ENCODE data around the gene TMEM11. TPM values are rescaled to one million over a fixed set of nuclear protein-coding genes. Genes with fewer than 3 reads are reported as not detected.
"Not testable (repeated sequence)": the region's sequence is repeated elsewhere in the genome, so short reads cannot be mapped to it uniquely, and the experiment has no call there.

Gene TMEM11
- total RNA-seq, 1 donor from 2014 or later, result 31.6 TPM

DNA sequence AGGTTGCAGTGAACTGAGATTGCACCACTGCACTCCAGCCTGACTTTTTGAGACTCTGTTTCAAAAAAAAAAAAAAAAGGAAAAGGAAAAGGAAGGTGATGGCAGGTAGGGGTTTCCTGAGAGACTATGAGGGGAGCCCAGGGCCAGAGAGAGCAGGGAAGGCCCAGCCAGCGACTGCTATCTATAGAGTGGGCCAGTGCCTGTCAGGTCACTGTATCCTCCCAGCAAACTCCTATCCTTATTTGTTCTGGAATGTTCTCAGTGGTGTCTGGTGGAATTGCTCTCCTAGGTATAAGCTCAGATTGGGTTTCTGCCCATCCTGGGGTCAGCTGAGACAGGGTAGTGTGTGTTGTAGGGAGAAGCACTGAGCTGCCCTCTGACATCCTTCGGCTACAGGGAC, 14.9 kb upstream of the TMEM11 start:
- H3K4me3 ChIP-seq (ENCODE audit: insufficient read depth, low read depth, low read length), result no peak overlapping the region
- TF ChIP-seq EZH2 (IDR thresholded peaks at IDR 0.05; ENCODE audit: insufficient read depth, low read length), result no peak
- TF ChIP-seq, protein P1, sequence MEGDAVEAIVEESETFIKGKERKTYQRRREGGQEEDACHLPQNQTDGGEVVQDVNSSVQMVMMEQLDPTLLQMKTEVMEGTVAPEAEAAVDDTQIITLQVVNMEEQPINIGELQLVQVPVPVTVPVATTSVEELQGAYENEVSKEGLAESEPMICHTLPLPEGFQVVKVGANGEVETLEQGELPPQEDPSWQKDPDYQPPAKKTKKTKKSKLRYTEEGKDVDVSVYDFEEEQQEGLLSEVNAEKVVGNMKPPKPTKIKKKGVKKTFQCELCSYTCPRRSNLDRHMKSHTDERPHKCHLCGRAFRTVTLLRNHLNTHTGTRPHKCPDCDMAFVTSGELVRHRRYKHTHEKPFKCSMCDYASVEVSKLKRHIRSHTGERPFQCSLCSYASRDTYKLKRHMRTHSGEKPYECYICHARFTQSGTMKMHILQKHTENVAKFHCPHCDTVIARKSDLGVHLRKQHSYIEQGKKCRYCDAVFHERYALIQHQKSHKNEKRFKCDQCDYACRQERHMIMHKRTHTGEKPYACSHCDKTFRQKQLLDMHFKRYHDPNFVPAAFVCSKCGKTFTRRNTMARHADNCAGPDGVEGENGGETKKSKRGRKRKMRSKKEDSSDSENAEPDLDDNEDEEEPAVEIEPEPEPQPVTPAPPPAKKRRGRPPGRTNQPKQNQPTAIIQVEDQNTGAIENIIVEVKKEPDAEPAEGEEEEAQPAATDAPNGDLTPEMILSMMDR (IDR thresholded peaks at IDR 0.05; ENCODE audit: insufficient read depth, low read depth, low read length), result no peak
- no peak overlapping the region for H3K4me2 ChIP-seq (ENCODE audit: low read length)
- H3K4me3 Mint-ChIP-seq (ENCODE audit: unreplicated experiment), result no peak overlapping the region
- H2AFZ ChIP-seq (ENCODE audit: low read depth, low read length), result no peak overlapping the region
- DNase-seq (ENCODE audit: low read depth), result no peak
- H3K27me3 Mint-ChIP-seq (ENCODE audit: low read depth, unreplicated experiment), result no peaks in the 10 kb centered on the region
- H3K4me1 Mint-ChIP-seq (ENCODE audit: low read depth, unreplicated experiment), result no peaks in the 10 kb centered on the region
- H4K20me1 ChIP-seq (ENCODE audit: insufficient read depth, low read length), result no peaks in the 10 kb centered on the region
- H3K9me3 Mint-ChIP-seq (ENCODE audit: unreplicated experiment), result no peaks in the 10 kb centered on the region
- no peaks in the 10 kb centered on the region for H3K9me3 ChIP-seq (ENCODE audit: insufficient read depth, low read depth, low read length)
- H3K36me3 ChIP-seq (ENCODE audit: insufficient read depth, low read length), result no peaks in the 10 kb centered on the region
- no peaks in the 10 kb centered on the region for H3K79me2 ChIP-seq (ENCODE audit: insufficient read depth, low read length)
- peaks cover 5% of the 10 kb centered on the region for H3K36me3 Mint-ChIP-seq (ENCODE audit: low read depth, unreplicated experiment)
- H3K4me1 ChIP-seq (ENCODE audit: insufficient read depth, low read length), result no peaks in the 10 kb centered on the region
- no peak overlapping the region for H3K27ac ChIP-seq (ENCODE audit: low read depth, low read length)
- no peak overlapping the region for H3K27ac Mint-ChIP-seq (ENCODE audit: unreplicated experiment)
- H3K27me3 ChIP-seq (ENCODE audit: insufficient read depth, low read length), result no peaks in the 10 kb centered on the region
- no peak overlapping the region for H3K9ac ChIP-seq (ENCODE audit: low read length)
- FAIRE-seq, result no peak

DNA sequence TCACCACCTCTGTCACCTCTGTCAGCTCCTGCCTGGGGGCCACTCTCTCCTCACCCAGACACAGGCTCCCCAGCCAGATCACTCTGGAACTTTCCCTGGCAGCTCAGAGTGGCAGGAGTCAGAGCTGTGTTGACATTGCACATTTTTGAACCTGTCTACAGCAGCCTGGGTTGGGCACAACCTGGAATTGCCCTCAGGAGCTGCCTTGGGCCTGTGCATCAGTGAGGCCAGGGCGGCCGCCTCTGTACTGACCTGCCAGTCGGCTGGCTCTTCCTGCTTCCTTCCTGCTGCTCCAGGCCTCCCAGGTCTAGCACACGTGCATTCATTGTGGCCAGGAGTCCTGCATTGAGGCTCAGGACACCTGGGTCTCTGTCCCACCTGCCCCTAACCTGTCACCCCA, 14.2 kb upstream of the TMEM11 start:
- no peak overlapping the region for H3K27ac Mint-ChIP-seq (ENCODE audit: unreplicated experiment)
- H3K4me1 ChIP-seq (ENCODE audit: insufficient read depth, low read length), result no peaks in the 10 kb centered on the region
- FAIRE-seq, result no peak
- no peaks in the 10 kb centered on the region for H3K4me1 Mint-ChIP-seq (ENCODE audit: low read depth, unreplicated experiment)
- H3K9me3 Mint-ChIP-seq (ENCODE audit: unreplicated experiment), result peaks cover 2% of the 10 kb centered on the region
- H3K36me3 Mint-ChIP-seq (ENCODE audit: low read depth, unreplicated experiment), result peaks cover 7% of the 10 kb centered on the region
- H3K27me3 Mint-ChIP-seq (ENCODE audit: low read depth, unreplicated experiment), result no peaks in the 10 kb centered on the region
- no peak overlapping the region for H3K4me3 Mint-ChIP-seq (ENCODE audit: unreplicated experiment)
- DNase-seq (ENCODE audit: low read depth), result no peak
- no peak overlapping the region for H3K27ac ChIP-seq (ENCODE audit: low read depth, low read length)
- no peak overlapping the region for H3K4me3 ChIP-seq (ENCODE audit: insufficient read depth, low read depth, low read length)
- H3K36me3 ChIP-seq (ENCODE audit: insufficient read depth, low read length), result no peaks in the 10 kb centered on the region
- no peaks in the 10 kb centered on the region for H3K27me3 ChIP-seq (ENCODE audit: insufficient read depth, low read length)
- H3K4me2 ChIP-seq (ENCODE audit: low read length), result no peak overlapping the region
- TF ChIP-seq, protein P1 (IDR thresholded peaks at IDR 0.05; ENCODE audit: insufficient read depth, low read depth, low read length), result no peak
- TF ChIP-seq EZH2 (IDR thresholded peaks at IDR 0.05; ENCODE audit: insufficient read depth, low read length), result no peak
- no peaks in the 10 kb centered on the region for H3K79me2 ChIP-seq (ENCODE audit: insufficient read depth, low read length)
- no peak overlapping the region for H3K9ac ChIP-seq (ENCODE audit: low read length)
- H3K9me3 ChIP-seq (ENCODE audit: insufficient read depth, low read depth, low read length), result no peaks in the 10 kb centered on the region
- peaks cover 6% of the 10 kb centered on the region for H4K20me1 ChIP-seq (ENCODE audit: insufficient read depth, low read length)
- H2AFZ ChIP-seq (ENCODE audit: low read depth, low read length), result no peak overlapping the region

DNA sequence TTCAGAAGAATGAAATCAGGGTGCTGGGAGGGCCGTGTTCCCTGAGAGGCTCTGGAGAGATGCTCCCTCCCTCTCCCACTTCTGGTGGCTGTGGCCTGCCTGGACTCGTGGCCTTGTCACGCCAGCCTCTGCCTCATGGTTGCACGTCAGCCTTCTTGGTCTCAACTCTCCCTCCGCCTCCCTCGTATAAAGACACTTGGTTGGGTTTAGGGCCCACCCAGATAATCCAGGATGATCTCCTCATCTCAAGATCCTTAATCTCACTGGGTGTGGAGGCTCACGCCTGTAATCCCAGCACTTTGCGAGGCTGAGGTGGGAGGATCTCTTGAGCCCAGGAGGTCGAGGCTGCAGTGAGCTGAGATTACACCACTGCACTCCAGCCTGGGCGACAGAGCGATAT, 13.3 kb upstream of the TMEM11 start:
- H3K4me1 Mint-ChIP-seq (ENCODE audit: low read depth, unreplicated experiment); H3K9me3 Mint-ChIP-seq (ENCODE audit: unreplicated experiment); FAIRE-seq; H3K27ac ChIP-seq (ENCODE audit: low read depth, low read length); H2AFZ ChIP-seq (ENCODE audit: low read depth, low read length); H3K79me2 ChIP-seq (ENCODE audit: insufficient read depth, low read length); H3K9me3 ChIP-seq (ENCODE audit: insufficient read depth, low read depth, low read length); H3K9ac ChIP-seq (ENCODE audit: low read length); H3K27me3 Mint-ChIP-seq (ENCODE audit: low read depth, unreplicated experiment); H3K4me1 ChIP-seq (ENCODE audit: insufficient read depth, low read length); H3K4me2 ChIP-seq (ENCODE audit: low read length); H4K20me1 ChIP-seq (ENCODE audit: insufficient read depth, low read length); H3K27ac Mint-ChIP-seq (ENCODE audit: unreplicated experiment); DNase-seq (ENCODE audit: low read depth); H3K4me3 ChIP-seq (ENCODE audit: insufficient read depth, low read depth, low read length); H3K4me3 Mint-ChIP-seq (ENCODE audit: unreplicated experiment); H3K27me3 ChIP-seq (ENCODE audit: insufficient read depth, low read length); H3K36me3 ChIP-seq (ENCODE audit: insufficient read depth, low read length): not testable (repeated sequence)
- H3K36me3 Mint-ChIP-seq (ENCODE audit: low read depth, unreplicated experiment), result peaks cover 15% of the 10 kb centered on the region
